ENCODE measurements around the gene SHANK2. TPM values are rescaled to one million over a fixed set of nuclear protein-coding genes. Genes with fewer than 3 reads are reported as not detected.
"Not testable (repeated sequence)": the region's sequence is repeated elsewhere in the genome, so short reads cannot be mapped to it uniquely, and the experiment has no call there.

The SHANK2 gene
- total and polyA plus RNA-seq, 2 donors from 2014 or later: 4.0 to 57.8 TPM

DNA sequence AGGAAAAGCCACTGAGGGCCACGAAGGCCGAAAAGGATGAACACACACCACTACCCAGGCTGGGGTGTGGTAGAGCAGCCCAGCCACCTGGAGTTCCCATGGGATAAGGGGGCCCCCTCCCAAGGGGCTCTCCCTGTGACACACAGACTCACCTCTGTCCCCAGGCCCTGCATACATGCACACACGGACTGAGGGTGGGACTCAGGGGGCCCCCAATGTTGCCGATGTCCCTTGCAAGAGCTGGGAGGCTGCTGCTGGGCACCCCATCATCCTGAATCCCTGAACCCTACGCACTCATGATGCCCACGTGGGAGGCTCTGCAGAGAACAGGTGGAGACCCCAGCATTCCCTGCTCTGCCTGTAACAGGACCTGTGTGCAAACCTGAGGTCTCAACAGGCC is 14.5 kb downstream of the SHANK2 start:
- intact Hi-C loops (cut with DNase I): loop anchor here (10.0 kb wide), 1 partner anchor 57 kb away; no protein-coding TSS in a partner anchor
- H3K9ac ChIP-seq (ENCODE audit: low read length in 3 of 3): no peak overlapping the region
- peak in 1 of 5 donors; percentile 25 for DNase-seq
- no peaks in the 10 kb centered on the region for H3K27me3 ChIP-seq (ENCODE audit: control insufficient read depth, insufficient read depth, low read length)
- TF ChIP-seq, protein P1, sequence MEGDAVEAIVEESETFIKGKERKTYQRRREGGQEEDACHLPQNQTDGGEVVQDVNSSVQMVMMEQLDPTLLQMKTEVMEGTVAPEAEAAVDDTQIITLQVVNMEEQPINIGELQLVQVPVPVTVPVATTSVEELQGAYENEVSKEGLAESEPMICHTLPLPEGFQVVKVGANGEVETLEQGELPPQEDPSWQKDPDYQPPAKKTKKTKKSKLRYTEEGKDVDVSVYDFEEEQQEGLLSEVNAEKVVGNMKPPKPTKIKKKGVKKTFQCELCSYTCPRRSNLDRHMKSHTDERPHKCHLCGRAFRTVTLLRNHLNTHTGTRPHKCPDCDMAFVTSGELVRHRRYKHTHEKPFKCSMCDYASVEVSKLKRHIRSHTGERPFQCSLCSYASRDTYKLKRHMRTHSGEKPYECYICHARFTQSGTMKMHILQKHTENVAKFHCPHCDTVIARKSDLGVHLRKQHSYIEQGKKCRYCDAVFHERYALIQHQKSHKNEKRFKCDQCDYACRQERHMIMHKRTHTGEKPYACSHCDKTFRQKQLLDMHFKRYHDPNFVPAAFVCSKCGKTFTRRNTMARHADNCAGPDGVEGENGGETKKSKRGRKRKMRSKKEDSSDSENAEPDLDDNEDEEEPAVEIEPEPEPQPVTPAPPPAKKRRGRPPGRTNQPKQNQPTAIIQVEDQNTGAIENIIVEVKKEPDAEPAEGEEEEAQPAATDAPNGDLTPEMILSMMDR (IDR thresholded peaks at IDR 0.05; ENCODE audit: borderline replicate concordance, extremely low read depth, insufficient read depth): no peak
- H3K36me3 ChIP-seq (ENCODE audit: control insufficient read depth in 2 of 3, insufficient read depth in 3 of 3, low read length in 3 of 3): peaks cover 0 to 6% (median 6%) of the 10 kb centered on the region in 3 donors
- no peak overlapping the region for H3K4me3 ChIP-seq (ENCODE audit: low read length in 3 of 3)
- peaks cover 0 to 27% (median 7%) of the 10 kb centered on the region in 3 donors for H3K4me1 ChIP-seq (ENCODE audit: control insufficient read depth in 2 of 3, insufficient read depth in 2 of 3, low read depth in 1 of 3, low read length in 3 of 3)
- no peak overlapping the region for H3K27ac ChIP-seq (ENCODE audit: low read depth in 2 of 2, low read length in 2 of 2)
- FAIRE-seq: no peak
- H3K9me3 ChIP-seq (ENCODE audit: control insufficient read depth in 2 of 3, insufficient read depth in 1 of 3, low read length in 3 of 3): no peaks in the 10 kb centered on the region

DNA sequence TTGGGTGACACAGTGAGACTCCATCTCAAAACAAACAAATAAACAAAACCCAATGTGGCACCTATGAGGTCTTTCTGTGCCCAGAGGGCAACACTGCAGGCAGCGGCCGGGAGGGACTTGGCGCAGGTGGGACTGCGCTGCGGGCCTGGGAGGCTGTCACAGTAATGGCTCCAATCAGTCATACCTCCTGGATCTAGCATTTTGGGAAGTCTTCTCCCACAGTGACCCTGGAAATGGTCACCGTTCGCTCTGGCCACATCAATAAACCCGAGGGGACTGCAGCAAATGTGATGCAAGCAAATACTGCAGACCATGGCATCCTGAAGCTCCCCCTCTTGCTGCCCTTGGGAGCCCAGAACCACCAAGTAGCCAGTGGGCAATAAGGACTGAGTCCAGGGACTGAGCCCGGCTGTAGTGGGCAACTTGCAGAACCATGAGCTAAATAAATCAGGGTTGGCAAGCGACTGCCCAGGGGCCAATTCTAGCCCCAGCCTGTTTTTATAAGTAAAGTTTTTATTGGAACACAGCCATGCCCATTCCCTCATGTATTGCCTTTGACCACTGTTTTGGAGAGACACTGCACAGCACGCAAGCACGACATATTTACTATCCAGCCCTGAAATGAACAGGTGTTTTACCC is 15.4 kb downstream of the SHANK2 start:
- H3K27ac ChIP-seq (ENCODE audit: low read depth in 2 of 2, low read length in 2 of 2): no peak overlapping the region
- intact Hi-C loops (cut with DNase I): loop anchor here (10.0 kb wide), 1 partner anchor 58 kb away; no protein-coding TSS in a partner anchor
- FAIRE-seq (no peak), DNase-seq (peak in 1 of 5 donors; percentile 24)
- no peak overlapping the region for H3K9ac ChIP-seq (ENCODE audit: low read length in 3 of 3)
- TF ChIP-seq, protein P1 (IDR thresholded peaks at IDR 0.05; ENCODE audit: borderline replicate concordance, extremely low read depth, insufficient read depth): no peak
- no peaks in the 10 kb centered on the region for H3K27me3 ChIP-seq (ENCODE audit: control insufficient read depth, insufficient read depth, low read length)
- H3K36me3 ChIP-seq (ENCODE audit: control insufficient read depth in 2 of 3, insufficient read depth in 3 of 3, low read length in 3 of 3): peaks cover 0 to 6% (median 6%) of the 10 kb centered on the region in 3 donors
- H3K4me3 ChIP-seq (ENCODE audit: low read length in 3 of 3): no peak overlapping the region
- H3K4me1 ChIP-seq (ENCODE audit: control insufficient read depth in 2 of 3, insufficient read depth in 2 of 3, low read depth in 1 of 3, low read length in 3 of 3): peaks cover 0 to 25% (median 7%) of the 10 kb centered on the region in 3 donors
- no peaks in the 10 kb centered on the region for H3K9me3 ChIP-seq (ENCODE audit: control insufficient read depth in 2 of 3, insufficient read depth in 1 of 3, low read length in 3 of 3)

DNA sequence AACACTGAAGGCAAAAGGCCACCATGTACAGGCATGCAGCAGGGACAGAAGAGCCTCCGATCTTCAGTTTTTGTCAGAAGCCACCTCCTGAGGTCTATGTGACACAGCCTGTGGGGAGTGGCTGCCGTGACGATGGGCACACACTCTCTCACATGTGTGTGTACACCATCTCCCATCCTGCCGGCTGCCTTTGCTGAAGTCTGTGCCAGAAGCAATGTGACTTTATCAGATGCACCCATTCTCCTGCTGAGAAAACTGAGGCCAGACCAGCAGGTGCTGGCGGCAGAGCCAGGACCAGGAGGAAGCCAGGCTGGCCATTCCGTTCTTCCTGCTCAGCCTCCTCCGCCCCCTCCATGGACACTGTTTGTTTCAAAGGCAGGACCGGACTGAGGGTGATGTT is 16.7 kb downstream of the SHANK2 start:
- no peak for FAIRE-seq
- intact Hi-C loops (cut with DNase I): loop anchor here (10.0 kb wide), 1 partner anchor 59 kb away; no protein-coding TSS in a partner anchor
- Histone ChIP-seq H3K27me3 (ENCODE audit: control insufficient read depth, insufficient read depth, low read length) (no peaks in the 10 kb centered on the region), H3K9ac (ENCODE audit: low read length in 3 of 3) (no peak overlapping the region), H3K4me1 (ENCODE audit: control insufficient read depth in 2 of 3, insufficient read depth in 2 of 3, low read depth in 1 of 3, low read length in 3 of 3) (peaks cover 0 to 14% (median 7%) of the 10 kb centered on the region in 3 donors), H3K4me3 (ENCODE audit: low read length in 3 of 3) (no peak overlapping the region), H3K36me3 (ENCODE audit: control insufficient read depth in 2 of 3, insufficient read depth in 3 of 3, low read length in 3 of 3) (peaks cover 0 to 6% (median 6%) of the 10 kb centered on the region in 3 donors), H3K27ac (ENCODE audit: low read depth in 2 of 2, low read length in 2 of 2) (no peak overlapping the region), H3K9me3 (ENCODE audit: control insufficient read depth in 2 of 3, insufficient read depth in 1 of 3, low read length in 3 of 3) (no peaks in the 10 kb centered on the region)
- peak in 1 of 5 donors; percentile 24 for DNase-seq
- TF ChIP-seq, protein P1 (IDR thresholded peaks at IDR 0.05; ENCODE audit: borderline replicate concordance, extremely low read depth, insufficient read depth): no peak

DNA sequence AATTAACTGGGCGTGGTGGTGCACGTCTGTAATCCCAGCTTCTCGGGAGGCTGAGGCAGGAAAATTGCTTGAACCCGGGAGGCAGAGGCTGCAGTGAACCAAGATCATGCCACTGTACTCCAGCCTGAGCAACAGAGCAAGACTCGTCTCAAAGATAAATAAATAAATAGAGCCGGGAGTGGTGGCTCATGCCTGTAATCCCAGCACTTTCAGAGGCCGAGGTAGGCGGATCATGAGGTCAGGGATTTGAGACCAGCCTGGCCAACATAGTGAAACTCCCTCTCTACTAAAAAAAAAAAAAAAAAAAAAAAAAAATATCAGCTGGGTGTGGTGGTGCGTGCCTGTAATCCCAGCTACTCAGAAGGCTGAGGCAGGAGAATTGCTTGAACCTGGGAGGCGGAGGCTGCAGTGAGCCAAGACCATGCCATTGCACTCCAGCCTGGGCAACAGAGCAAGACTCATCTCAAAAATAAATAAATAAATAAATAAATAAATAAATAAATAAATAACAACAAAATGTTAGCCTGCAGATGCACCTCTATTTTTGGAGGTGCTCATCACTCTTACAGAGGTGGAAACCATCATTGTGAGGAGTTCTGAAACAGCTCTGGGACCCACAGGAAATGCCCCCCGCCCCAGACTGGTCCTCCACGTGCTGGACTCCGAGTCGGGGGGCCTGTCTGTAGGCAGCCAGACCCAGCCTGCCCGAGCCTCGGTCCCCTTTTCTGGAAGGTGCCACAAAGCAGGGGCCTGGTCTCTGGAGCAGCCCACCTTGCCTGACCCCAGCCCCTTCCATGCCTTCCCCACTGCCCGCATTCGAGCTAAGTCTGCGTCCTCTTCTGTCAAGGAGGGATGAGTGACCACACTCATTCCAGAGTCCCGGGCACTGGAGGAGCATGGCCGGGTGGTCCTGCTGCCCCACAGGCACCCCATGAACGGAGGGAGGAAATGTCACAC is 18.2 kb downstream of the SHANK2 start:
- H3K27ac ChIP-seq (ENCODE audit: low read depth in 2 of 2, low read length in 2 of 2); H3K27me3 ChIP-seq (ENCODE audit: control insufficient read depth, insufficient read depth, low read length); H3K4me3 ChIP-seq (ENCODE audit: low read length in 3 of 3); FAIRE-seq; H3K9ac ChIP-seq (ENCODE audit: low read length in 3 of 3); H3K36me3 ChIP-seq (ENCODE audit: control insufficient read depth in 2 of 3, insufficient read depth in 3 of 3, low read length in 3 of 3); H3K9me3 ChIP-seq (ENCODE audit: control insufficient read depth in 2 of 3, insufficient read depth in 1 of 3, low read length in 3 of 3): not testable (repeated sequence)
- peaks cover 0 to 14% (median 7%) of the 10 kb centered on the region in 3 donors for H3K4me1 ChIP-seq (ENCODE audit: control insufficient read depth in 2 of 3, insufficient read depth in 2 of 3, low read depth in 1 of 3, low read length in 3 of 3)
- peak in 1 of 5 donors; percentile 31 for DNase-seq
- intact Hi-C loops (cut with DNase I): loop anchor here (10.0 kb wide), 1 partner anchor 61 kb away; no protein-coding TSS in a partner anchor
